IPS-20b (cell line): ENCODE data around the gene ABCF2.

ENCODE experiments used
- H3K27ac ChIP-seq: one replicate; pipeline ENCODE4 v1.5.1; 2013; ENCODE audit warnings: low read length
- H3K27me3 ChIP-seq: 2 replicates; pipeline ENCODE4 v1.6.1; 2013; ENCODE audit warnings: mild to moderate bottlenecking, low read length, inconsistent platforms; ENCODE audit not compliant: insufficient read depth
- H3K36me3 ChIP-seq: 2 replicates; pipeline ENCODE4 v1.6.1; 2013; ENCODE audit warnings: low read depth, mild to moderate bottlenecking, inconsistent platforms, low read length, moderate library complexity; ENCODE audit not compliant: insufficient read depth
- H3K4me1 ChIP-seq: 2 replicates; pipeline ENCODE4 v1.6.1; 2013; ENCODE audit warnings: mild to moderate bottlenecking, control low read depth, inconsistent platforms, low read length, moderate library complexity; ENCODE audit not compliant: insufficient read depth
- H3K4me3 ChIP-seq: 2 replicates; pipeline ENCODE4 v1.5.1; 2013; ENCODE audit warnings: mild to moderate bottlenecking, low read length, inconsistent platforms
- H3K9ac ChIP-seq: 2 replicates; pipeline ENCODE4 v1.6.1; 2013; ENCODE audit warnings: low read depth, mild to moderate bottlenecking, inconsistent platforms, low read length, moderate library complexity
- H3K9me3 ChIP-seq: 2 replicates; pipeline ENCODE4 v1.6.1; 2013; ENCODE audit warnings: mild to moderate bottlenecking, low read depth, low read length, inconsistent platforms; ENCODE audit not compliant: insufficient read depth

ABCF2 gene

GRCh38 chr7:151185762-151186639 is 41.0 kb downstream of the ABCF2 start:
- Histone ChIP-seq H3K9me3 (no peaks in the 10 kb centered on the region), H3K36me3 (no peaks in the 10 kb centered on the region), H3K27ac (no peak overlapping the region), H3K9ac (no peak overlapping the region), H3K4me3 (no peak overlapping the region), H3K4me1 (no peaks in the 10 kb centered on the region), H3K27me3 (peaks cover 14% of the 10 kb centered on the region)

DNA sequence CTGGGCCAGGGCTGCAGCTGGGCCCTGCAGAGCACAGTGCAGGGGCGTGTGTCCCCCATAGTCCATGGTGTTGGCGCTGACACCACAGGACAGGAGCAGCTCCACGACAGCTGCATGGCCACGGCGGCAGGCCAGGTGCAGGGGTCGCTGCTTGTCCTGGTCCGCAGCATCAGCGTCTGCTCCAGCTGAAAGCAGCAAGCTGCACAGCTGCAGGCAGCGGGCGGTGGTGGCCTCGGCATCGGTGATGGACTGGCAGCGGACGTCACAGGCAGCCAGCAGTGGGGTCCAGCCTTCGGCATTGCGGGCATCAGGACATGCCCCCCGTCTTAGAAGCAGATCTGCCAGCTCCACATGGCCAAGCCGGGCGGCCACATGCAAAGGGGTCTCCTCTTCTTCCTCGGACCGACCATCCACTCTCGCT is 46.0 kb downstream of the ABCF2 start:
- no peak overlapping the region for H3K27ac ChIP-seq
- no peaks in the 10 kb centered on the region for H3K36me3 ChIP-seq
- no peak overlapping the region for H3K4me3 ChIP-seq
- no peak overlapping the region for H3K9ac ChIP-seq
- peaks cover 18% of the 10 kb centered on the region for H3K27me3 ChIP-seq
- H3K4me1 ChIP-seq: no peaks in the 10 kb centered on the region
- H3K9me3 ChIP-seq: no peaks in the 10 kb centered on the region

GRCh38 chr7:151179946-151180345 is 47.1 kb downstream of the ABCF2 start:
- Histone ChIP-seq H3K27ac (no peak overlapping the region), H3K9me3 (no peaks in the 10 kb centered on the region), H3K4me3 (no peak overlapping the region), H3K9ac (no peak overlapping the region), H3K36me3 (no peaks in the 10 kb centered on the region), H3K4me1 (no peaks in the 10 kb centered on the region), H3K27me3 (peaks cover 29% of the 10 kb centered on the region)

DNA sequence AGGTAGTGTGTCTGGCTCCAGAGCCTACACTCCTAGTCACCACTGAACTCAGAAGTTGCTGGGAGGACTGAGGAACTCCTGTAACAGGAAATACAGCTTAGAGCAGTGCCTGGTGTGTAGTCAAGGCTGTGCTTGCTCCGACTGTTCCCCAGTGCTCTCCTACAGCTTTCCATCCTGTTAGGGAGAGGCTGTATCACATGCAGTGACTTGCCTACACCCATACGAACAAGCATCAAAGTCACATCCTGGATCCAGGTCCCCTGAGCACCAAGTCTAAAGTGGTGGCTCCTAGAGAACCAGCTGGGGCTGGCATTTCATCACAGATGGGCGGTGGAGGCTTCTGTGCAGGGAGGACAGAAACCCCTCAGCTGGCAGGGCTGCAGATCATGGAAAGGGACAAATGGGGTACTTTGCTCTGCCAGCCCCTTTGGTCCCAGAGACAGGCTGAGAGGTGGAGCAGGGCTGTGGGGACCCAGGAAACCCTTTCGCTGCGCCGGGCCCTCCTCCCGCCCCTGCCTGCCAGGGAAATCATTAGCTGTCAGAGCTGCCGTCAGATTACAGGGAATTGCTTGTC is 47.6 kb downstream of the ABCF2 start:
- peaks cover 31% of the 10 kb centered on the region for H3K27me3 ChIP-seq
- H3K4me1 ChIP-seq: no peaks in the 10 kb centered on the region

GRCh38 chr7:151178831-151179230 is 48.2 kb downstream of the ABCF2 start:
- Histone ChIP-seq H3K36me3 (no peaks in the 10 kb centered on the region), H3K27me3 (peaks cover 32% of the 10 kb centered on the region)

More for the DNA sequence above, 47.6 kb downstream of the ABCF2 start:
- Histone ChIP-seq H3K9me3 (no peaks in the 10 kb centered on the region), H3K4me3 (no peak overlapping the region), H3K9ac (no peak overlapping the region), H3K27ac (no peak overlapping the region), H3K36me3 (no peaks in the 10 kb centered on the region)

GRCh38 chr7:151178236-151178635 is 48.8 kb downstream of the ABCF2 start:
- H3K4me1 ChIP-seq: no peaks in the 10 kb centered on the region
- H3K4me3 ChIP-seq: no peak overlapping the region
- H3K9me3 ChIP-seq: no peaks in the 10 kb centered on the region
- H3K27ac ChIP-seq: no peak overlapping the region
- no peaks in the 10 kb centered on the region for H3K36me3 ChIP-seq
- H3K9ac ChIP-seq: no peak overlapping the region
- H3K27me3 ChIP-seq: peaks cover 37% of the 10 kb centered on the region

More at GRCh38 chr7:151178831-151179230, 48.2 kb downstream of the ABCF2 start:
- Histone ChIP-seq H3K9ac (no peak overlapping the region), H3K27ac (no peak overlapping the region), H3K4me1 (no peaks in the 10 kb centered on the region), H3K4me3 (no peak overlapping the region), H3K9me3 (no peaks in the 10 kb centered on the region)

- Histone ChIP-seq H3K9me3 (no peaks in the 10 kb centered on the region), H3K4me3 (no peak overlapping the region), H3K36me3 (no peaks in the 10 kb centered on the region), H3K9ac (no peak overlapping the region), H3K27me3 (peaks cover 41% of the 10 kb centered on the region), H3K27ac (no peak overlapping the region), H3K4me1 (no peaks in the 10 kb centered on the region)
Measured at GRCh38 chr7:151177310-151177709, 49.7 kb downstream of the ABCF2 start.

GRCh38 chr7:151176401-151176800 is 50.6 kb downstream of the ABCF2 start:
- Histone ChIP-seq H3K9me3 (no peaks in the 10 kb centered on the region), H3K27me3 (peaks cover 49% of the 10 kb centered on the region), H3K36me3 (no peaks in the 10 kb centered on the region)

GRCh38 chr7:151175793-151176311 is 51.2 kb downstream of the ABCF2 start:
- Histone ChIP-seq H3K4me3 (no peak overlapping the region; the same call in 1 of the 2 replicates), H3K9ac (no peak overlapping the region), H3K27ac (no peak overlapping the region), H3K9me3 (no peaks in the 10 kb centered on the region), H3K36me3 (no peaks in the 10 kb centered on the region), H3K27me3 (peaks cover 55% of the 10 kb centered on the region), H3K4me1 (no peaks in the 10 kb centered on the region)

More at GRCh38 chr7:151176401-151176800, 50.6 kb downstream of the ABCF2 start:
- H3K4me1 ChIP-seq: no peaks in the 10 kb centered on the region
- H3K4me3 ChIP-seq: no peak overlapping the region; the same call in 1 of the 2 replicates
- no peak overlapping the region for H3K27ac ChIP-seq
- H3K9ac ChIP-seq: no peak overlapping the region

GRCh38 chr7:151175047-151175792 is 51.8 kb downstream of the ABCF2 start:
- no peak overlapping the region for H3K4me3 ChIP-seq
- no peaks in the 10 kb centered on the region for H3K36me3 ChIP-seq
- no peak overlapping the region for H3K9ac ChIP-seq
- no peaks in the 10 kb centered on the region for H3K4me1 ChIP-seq
- H3K27me3 ChIP-seq: peaks cover 61% of the 10 kb centered on the region
- no peak overlapping the region for H3K27ac ChIP-seq
- H3K9me3 ChIP-seq: no peaks in the 10 kb centered on the region

DNA sequence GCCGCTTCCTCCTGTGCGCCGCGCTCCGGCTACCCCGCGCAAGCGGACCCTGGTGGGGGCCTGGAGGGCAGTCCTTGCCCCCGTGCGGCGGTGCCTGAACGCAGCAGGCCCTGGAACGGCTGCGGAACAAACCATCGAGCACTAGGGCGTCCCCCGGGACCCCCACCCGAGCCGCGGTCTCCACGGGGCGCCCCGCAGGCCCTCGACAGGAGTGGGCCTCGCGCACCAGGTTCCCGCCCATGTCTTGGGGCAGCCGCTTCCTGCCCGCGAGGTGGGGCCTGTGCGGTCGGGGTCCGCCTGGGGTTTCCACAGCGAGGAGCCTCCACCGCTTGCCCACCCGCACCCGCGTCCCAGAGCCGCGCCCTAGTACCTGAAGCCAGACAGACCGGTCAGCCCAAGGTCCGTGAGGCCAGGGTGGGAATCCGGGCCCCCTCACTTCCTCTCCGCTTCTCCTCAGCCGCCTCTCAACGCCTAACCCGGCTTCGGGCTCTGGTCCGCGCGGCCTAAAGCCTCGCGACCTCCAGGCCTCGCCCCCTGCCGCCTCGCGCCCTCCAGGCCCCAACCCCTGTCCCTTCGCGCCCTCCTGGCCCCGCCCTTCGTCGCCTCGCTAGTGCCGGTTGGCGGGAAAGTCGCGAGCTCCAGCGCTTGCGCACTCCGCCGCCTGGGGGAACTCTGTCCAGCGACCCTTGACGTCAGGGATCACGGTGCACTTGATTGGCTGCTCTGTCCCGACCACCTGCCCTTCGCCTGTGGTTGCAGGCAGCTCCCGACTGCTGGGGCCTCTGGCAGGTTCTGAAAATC is 52.6 kb downstream of the ABCF2 start:
- Histone ChIP-seq H3K4me1 (no peaks in the 10 kb centered on the region), H3K9me3 (no peaks in the 10 kb centered on the region), H3K36me3 (no peaks in the 10 kb centered on the region), H3K27me3 (peaks cover 69% of the 10 kb centered on the region), H3K9ac (no peak overlapping the region), H3K27ac (no peak overlapping the region), H3K4me3 (no peak overlapping the region)
